ENCODE results near the gene ABCA4. TPM values are rescaled to one million over a fixed set of nuclear protein-coding genes. Genes with fewer than 3 reads are reported as not detected.
"Not testable (repeated sequence)": the region's sequence is repeated elsewhere in the genome, so short reads cannot be mapped to it uniquely, and the experiment has no call there.

Gene ABCA4
- total RNA-seq, 1 donor from 2014 or later: 6.0 TPM

DNA sequence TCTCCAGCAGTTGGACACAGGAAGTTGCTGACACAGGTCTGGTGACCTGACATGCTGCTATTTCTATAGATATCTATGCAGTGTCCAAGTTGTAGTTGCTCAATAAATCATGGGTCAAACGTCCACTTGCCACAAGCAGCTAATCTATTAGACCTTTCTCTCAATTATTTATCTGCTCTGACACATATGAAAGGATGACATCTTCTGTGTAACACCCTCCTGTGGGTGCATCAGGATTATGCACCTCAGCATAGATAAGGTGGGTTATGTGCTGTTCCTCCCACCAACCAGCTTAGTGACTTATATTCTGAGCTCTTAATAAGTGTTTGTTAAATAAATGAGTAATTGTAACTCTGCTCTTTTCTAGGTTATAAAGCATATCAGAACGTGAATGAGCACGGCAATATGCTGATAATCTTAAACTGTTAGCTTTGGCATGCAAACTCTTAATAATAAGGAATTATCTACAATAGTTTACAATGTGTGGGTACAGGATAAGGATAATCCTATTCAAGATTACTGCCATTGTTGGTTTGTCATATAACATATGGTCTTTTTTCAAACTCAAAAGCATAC is 121.0 kb downstream of the ABCA4 start:
- Mint-ChIP-seq H3K4me3 (ENCODE audit: unreplicated experiment) (no peak overlapping the region), H3K9me3 (ENCODE audit: unreplicated experiment) (no peaks in the 10 kb centered on the region), H3K36me3 (ENCODE audit: unreplicated experiment) (no peaks in the 10 kb centered on the region), H3K27ac (ENCODE audit: unreplicated experiment) (no peak overlapping the region), H3K27me3 (ENCODE audit: unreplicated experiment) (no peaks in the 10 kb centered on the region), H3K4me1 (ENCODE audit: unreplicated experiment) (peaks cover 11% of the 10 kb centered on the region)
- no peak for DNase-seq (ENCODE audit: extremely low spot score, unreplicated experiment)
- TF ChIP-seq, protein P1, sequence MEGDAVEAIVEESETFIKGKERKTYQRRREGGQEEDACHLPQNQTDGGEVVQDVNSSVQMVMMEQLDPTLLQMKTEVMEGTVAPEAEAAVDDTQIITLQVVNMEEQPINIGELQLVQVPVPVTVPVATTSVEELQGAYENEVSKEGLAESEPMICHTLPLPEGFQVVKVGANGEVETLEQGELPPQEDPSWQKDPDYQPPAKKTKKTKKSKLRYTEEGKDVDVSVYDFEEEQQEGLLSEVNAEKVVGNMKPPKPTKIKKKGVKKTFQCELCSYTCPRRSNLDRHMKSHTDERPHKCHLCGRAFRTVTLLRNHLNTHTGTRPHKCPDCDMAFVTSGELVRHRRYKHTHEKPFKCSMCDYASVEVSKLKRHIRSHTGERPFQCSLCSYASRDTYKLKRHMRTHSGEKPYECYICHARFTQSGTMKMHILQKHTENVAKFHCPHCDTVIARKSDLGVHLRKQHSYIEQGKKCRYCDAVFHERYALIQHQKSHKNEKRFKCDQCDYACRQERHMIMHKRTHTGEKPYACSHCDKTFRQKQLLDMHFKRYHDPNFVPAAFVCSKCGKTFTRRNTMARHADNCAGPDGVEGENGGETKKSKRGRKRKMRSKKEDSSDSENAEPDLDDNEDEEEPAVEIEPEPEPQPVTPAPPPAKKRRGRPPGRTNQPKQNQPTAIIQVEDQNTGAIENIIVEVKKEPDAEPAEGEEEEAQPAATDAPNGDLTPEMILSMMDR (IDR thresholded peaks at IDR 0.05): no peak

DNA sequence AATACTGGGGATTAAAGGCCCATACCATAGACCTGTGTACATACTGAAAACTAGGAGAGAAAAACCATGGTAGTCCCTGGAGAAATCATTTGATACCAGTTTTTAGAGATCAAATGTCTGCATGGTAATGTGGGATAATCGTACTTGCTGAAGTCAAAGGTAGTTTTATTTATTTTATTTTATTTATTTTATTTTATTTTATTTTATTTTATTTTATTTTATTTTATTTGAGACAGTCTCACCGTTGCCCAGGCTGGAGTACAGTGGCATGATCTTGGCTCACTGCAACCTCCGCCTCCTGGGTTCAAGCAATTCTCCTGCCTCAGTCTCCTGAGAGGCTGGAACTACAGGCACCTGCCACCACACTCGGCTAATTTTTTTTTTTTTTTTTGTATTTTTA is 122.4 kb downstream of the ABCA4 start:
- DNase-seq (ENCODE audit: extremely low spot score, unreplicated experiment); H3K27me3 Mint-ChIP-seq (ENCODE audit: unreplicated experiment); H3K27ac Mint-ChIP-seq (ENCODE audit: unreplicated experiment); H3K36me3 Mint-ChIP-seq (ENCODE audit: unreplicated experiment); H3K9me3 Mint-ChIP-seq (ENCODE audit: unreplicated experiment); H3K4me1 Mint-ChIP-seq (ENCODE audit: unreplicated experiment); H3K4me3 Mint-ChIP-seq (ENCODE audit: unreplicated experiment): not testable (repeated sequence)

DNA sequence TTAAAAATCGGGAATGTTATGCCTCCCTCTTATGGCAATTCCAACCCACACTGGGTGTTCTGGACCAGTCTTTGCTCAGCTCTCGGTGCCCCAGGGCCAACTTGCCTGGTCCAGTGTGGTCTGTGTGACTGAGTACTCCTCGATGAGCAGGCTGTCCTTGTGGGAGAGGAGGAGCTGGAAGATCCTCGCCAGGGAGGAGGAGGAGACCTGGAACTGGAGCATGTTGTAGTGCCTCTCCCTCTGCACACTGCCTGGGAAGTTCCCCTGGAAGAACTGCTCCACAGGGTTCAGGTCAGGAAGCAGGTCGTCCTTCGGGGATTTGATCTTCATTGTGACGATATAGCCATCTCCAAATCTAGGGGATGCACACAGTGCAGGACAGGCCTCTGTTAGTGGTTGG is 123.2 kb downstream of the ABCA4 start:
- Mint-ChIP-seq H3K4me3 (ENCODE audit: unreplicated experiment) (no peak overlapping the region), H3K4me1 (ENCODE audit: unreplicated experiment) (peaks cover 11% of the 10 kb centered on the region), H3K9me3 (ENCODE audit: unreplicated experiment) (no peaks in the 10 kb centered on the region), H3K27ac (ENCODE audit: unreplicated experiment) (no peak overlapping the region), H3K36me3 (ENCODE audit: unreplicated experiment) (no peaks in the 10 kb centered on the region), H3K27me3 (ENCODE audit: unreplicated experiment) (no peaks in the 10 kb centered on the region)
- TF ChIP-seq, protein P1 (IDR thresholded peaks at IDR 0.05): no peak
- peak; percentile 51 for DNase-seq (ENCODE audit: extremely low spot score, unreplicated experiment)

DNA sequence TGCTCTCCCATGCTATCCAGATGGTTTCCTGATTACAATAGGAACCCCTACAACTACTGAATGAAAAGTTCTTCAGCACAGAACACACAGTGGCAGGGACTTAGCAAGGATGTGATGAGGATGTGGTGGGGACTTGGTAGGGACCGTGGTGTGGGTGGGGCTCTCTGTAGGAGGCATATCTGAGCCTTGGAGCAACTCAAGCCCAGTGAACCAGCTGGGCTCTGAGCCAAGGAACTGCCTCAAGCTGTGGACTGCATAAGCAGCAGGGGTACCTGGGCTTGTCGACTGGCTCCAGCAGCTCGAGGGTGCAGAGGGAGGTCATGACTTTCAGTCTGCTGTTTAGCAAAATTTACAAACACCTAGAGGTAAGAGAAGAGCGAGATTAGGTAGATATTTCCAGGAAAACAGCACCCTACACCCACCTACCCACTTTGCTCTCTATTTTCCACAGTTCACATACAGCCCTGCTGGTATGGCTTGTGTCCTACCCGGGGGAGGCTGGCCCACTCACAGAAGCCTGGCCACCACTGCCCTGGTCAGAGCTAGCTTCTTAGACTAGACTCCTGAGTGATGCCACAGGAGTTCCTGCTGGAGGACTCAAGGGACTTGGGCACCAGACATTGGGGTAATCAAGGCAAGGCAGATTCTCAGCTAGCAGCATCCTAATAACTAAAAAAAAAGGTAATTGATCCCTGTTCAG is 125.0 kb downstream of the ABCA4 start:
- H3K27ac Mint-ChIP-seq (ENCODE audit: unreplicated experiment): no peak overlapping the region
- peak; percentile 80 for DNase-seq (ENCODE audit: extremely low spot score, unreplicated experiment)
- no peaks in the 10 kb centered on the region for H3K27me3 Mint-ChIP-seq (ENCODE audit: unreplicated experiment)
- no peak overlapping the region for H3K4me3 Mint-ChIP-seq (ENCODE audit: unreplicated experiment)
- H3K4me1 Mint-ChIP-seq (ENCODE audit: unreplicated experiment): peaks cover 14% of the 10 kb centered on the region
- TF ChIP-seq, protein P1 (IDR thresholded peaks at IDR 0.05): no peak
- no peaks in the 10 kb centered on the region for H3K36me3 Mint-ChIP-seq (ENCODE audit: unreplicated experiment)
- H3K9me3 Mint-ChIP-seq (ENCODE audit: unreplicated experiment): no peaks in the 10 kb centered on the region

DNA sequence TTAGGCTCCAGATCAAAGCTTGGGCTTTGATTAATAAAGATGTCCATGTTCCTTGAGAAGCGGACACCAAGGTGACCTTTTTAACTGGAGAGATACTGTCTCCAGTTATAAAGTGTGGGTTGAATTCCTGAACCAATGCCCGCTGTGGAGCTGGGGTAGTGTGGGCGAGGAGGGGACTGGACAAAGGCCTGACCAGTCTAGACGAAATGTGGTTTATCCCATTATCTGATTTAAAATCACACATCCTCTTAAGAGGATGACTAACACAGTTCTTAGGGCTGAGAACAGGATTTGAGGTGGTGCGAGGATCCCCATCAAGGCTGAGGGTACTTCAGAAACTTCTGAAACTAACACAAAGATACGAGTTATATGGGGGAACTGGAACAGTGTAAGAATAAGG is 127.2 kb downstream of the ABCA4 start:
- no peak for DNase-seq (ENCODE audit: extremely low spot score, unreplicated experiment)
- H3K4me3 Mint-ChIP-seq (ENCODE audit: unreplicated experiment): no peak overlapping the region
- H3K27ac Mint-ChIP-seq (ENCODE audit: unreplicated experiment): no peak overlapping the region
- no peaks in the 10 kb centered on the region for H3K27me3 Mint-ChIP-seq (ENCODE audit: unreplicated experiment)
- H3K36me3 Mint-ChIP-seq (ENCODE audit: unreplicated experiment): no peaks in the 10 kb centered on the region
- H3K4me1 Mint-ChIP-seq (ENCODE audit: unreplicated experiment): peaks cover 35% of the 10 kb centered on the region
- TF ChIP-seq, protein P1 (IDR thresholded peaks at IDR 0.05): no peak
- H3K9me3 Mint-ChIP-seq (ENCODE audit: unreplicated experiment): no peaks in the 10 kb centered on the region

Measured in osteocyte (in vitro differentiated cells).